Cortex of kidney (tissue), 1 donor: ENCODE measurements around the gene ALG2.

Experiments used
- DNase-seq: peaks from one replicate; lab custom pipeline; 2025; lab: John Stamatoyannopoulos, UW

Gene ALG2

DNA sequence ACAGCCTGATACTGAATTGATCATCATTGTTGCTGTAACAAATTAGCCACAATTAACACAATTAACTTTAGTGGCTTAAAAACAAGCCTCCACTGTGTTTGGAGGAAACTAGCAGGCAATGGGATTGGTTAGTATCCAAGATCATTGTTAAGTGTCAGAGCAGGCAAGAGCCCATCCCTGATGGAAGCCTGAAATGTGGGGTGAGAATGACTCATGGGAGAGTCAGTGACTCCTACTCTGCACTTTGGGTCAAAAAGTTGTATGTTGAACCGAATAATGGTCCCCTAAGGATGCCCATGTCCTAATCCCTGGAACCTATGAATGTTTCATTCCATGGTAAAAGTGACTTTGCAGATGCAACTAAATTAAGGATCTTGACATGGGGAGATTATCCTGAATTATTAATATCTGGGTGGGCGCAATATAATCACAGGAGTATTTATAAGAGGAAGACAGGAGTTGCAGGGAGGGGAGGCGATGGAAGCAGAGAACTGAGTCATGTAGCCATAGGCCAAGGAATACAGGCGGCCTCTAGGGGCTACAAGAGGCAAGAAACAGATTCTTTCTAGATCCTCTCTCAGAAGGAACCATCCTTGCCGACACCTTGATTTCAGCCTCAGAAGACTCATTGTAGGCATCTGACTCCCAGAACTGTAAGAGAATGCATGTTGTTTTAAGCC, 28.8 kb downstream of the ALG2 start:
- no peak for DNase-seq

DNA sequence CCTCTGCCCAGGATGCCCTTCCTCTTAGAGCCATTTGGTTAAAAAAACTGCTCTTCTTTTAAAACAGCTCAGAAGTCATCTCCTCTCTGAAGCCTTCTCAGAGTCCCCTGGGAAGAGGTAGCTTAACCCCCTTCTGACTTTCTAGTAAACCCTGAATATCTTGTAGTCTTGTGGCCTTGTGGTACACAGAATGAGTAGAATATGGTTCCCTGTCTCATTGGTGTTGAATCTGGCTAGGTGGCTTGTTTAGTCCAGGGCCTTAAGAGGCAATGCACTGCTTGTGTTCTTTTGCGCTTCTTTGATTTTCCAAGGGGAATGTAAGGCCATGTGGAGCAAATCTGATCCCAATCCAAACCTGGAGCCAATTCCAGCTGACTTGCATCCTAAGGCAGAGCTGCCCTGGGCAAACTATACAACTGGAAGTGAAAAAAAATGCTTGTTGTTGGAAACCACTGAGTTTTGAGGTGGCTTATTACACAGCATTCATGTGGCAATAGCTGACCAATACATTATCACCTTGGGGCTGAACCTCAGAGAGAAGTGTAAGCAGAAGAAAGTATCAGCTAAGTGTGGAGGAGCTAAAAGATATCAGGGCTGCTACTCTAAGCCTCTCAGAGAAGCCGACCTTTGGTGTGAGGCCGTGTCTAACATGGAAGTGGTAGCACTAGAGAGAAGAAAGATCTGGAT, 31.0 kb downstream of the ALG2 start:
- DNase-seq: no peak

DNA sequence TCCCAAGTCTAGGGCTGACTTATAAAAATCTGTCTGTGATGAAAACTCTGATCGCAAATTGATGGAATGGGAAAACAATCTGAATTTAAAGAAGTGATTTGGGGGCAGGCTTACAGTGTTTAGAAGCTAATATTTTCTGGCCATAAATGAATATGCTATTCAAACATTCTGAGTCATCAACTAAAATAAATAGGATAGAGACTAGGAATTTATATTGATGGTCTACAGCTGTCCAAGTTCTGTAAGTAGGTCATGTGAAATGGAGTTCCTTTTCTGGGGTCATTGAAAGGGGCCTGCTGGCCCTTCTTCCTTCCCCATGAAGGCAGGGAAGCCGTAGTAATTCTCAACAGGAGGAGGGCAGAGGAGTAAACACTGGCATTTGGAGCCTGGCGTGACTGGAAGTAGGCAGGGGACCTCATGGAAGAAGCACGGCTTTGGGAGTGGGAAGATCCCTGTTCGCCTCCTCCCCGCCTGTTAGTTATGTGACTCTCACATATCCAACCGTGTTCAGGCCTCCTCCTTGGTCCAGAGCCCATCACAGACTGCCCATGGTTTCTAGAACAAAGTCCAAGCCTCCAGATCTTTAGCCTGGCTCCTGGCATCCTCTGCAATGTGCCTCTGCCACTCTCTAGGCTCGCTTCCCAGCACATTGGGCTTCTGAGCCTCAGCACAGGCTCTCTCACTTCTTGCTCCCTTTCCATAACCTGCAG, 31.7 kb downstream of the ALG2 start:
- no peak for DNase-seq

DNA sequence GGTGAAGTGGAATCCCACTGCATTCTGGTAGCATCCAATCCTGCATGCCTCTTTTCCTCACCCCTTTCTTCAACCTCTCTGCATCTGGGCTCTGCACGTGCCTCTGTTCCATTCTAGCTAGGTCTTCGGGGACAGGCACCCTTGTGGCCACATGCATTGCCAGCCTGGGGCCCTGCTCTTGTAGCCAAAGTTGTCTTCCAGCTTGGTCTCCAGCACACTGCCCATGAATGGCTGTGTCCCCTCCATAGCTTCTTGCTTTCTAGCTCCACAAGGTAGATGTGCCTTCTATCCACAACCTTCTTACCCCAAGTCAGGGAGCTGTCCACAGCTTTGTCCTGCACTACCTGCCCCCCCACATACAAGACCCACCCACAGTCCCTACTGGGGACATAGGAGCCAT, 32.6 kb downstream of the ALG2 start:
- no peak for DNase-seq

DNA sequence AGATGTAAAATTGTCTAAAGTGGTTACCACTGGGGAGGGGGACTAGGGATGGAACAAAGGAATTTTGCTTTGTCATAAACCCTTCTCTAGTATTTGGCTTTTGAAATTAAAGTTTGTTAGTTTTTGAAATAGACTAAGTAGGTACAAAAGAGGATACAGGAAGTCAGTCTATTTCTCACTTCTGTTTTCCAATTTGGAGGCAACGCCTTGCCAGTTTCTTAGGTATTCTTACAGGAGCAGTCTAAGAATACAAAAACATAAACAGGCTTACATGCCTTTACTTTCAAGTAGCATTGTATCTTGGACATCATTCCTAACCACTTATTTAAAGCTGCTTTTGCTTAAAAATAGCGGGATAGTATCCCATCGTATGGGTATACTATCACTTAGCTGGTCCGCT, 34.4 kb downstream of the ALG2 start:
- no peak for DNase-seq

DNA sequence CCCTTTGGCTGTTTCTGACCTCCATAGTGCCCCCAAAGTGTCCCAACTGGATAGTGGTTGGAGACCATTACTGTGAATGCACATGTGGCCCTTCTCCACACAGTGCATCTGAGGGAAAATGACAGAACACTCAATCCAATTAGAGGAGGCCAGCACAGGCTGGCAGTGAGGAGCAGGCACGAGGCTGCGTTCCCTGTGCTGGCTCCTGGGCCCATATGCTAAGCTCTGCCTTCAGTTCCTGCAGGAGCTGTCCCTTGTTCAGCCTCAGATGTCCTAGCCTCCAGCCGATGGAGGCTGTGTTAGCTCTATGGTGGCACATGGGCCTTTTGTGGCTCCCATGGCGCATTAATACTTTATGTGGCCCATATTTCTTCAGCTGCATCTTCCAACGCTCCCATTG, 35.8 kb downstream of the ALG2 start:
- no peak for DNase-seq

DNA sequence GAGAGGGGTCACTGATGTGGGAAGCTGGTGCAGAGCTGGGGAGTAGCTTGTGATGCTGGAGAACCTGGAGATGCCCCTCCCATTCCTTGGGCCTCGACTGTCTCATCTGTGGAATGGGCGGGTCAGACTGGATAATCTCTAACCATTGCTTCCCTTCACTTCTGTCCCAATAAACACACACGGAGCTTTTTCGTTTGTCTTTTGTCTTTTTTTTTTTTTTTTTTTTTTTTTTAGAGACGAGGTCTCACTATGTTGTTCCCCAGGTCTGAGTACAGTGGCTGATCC, 36.5 kb downstream of the ALG2 start:
- no peak for DNase-seq

DNA sequence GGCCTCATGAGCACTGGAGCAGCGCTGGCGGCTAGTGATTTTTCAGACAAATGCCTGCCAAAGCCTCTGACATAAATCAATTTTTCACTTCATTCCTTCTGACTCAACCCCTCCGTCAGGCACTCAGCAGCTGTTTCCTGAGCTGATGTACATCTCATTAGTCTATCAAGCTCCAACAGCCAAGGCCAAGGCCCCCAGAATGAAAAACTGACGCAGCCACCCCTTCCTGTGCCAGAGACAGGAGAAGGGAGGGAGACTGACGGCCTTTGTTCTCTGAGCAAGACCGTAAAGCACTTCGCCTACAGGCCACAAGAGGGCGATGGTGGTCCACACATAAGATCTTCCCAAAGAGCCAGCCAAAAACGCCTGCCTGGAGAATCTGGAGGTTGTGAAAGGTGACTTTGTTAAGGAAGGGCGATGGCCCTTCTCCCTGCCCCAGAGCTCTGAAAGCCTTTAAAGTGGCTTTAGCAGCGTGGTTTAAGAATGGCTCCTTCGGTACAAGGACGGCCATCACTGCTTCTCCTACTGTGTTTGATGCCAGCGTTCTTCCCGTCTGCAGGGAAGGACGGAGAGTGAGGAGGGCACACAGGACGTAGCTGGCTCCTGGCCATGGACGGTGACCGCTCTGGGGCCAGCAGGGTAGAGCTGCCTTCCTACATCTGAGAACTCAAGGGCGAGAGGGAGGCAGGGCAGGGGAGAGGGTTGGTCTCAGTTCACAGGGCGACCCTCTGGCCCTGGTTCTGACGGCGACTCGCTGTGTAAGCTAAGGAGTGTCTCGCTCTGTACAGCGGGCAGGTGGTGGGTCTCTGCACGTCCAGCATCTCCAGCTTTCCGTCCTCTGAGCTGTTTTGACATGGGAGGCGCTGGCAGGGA, 37.0 kb downstream of the ALG2 start:
- DNase-seq: no peak

DNA sequence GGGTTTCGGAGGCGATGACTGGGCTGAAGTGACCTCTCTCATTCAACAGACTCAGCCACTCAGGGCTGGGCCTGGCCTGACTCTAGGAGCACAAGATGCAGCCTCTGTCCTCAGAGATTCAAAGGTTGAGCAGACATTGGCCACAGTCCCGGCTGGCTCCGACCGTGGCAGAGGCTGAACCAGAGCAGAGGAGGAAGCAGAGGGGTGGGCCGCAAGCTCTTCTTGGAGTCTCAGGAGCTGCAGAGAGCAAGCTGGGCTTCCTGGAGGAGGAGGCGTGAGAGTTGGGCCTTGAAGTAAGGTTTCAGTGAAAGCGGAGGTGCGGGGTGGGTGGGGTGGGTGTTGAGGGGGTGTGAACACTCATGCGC, 37.6 kb downstream of the ALG2 start:
- DNase-seq: no peak

DNA sequence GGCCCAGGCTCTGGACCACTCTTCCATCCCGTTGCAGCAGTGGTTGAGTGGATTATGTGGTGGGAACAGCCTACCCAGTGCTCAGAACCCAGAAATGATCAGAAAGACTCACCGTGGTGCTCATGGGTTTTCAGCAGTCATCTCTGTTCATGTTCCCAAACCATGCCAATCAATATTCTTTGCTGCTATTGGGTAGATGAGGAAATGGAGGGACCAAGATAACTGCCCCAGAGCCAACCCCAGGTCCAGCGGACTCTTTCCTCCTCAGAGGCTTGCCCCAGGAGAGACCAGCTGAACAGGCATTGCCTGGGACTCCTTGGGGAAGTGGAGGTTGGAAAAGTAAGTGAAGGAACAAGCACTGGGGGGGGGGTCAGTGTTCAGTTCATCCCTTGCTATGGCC, 38.1 kb downstream of the ALG2 start:
- no peak for DNase-seq

DNA sequence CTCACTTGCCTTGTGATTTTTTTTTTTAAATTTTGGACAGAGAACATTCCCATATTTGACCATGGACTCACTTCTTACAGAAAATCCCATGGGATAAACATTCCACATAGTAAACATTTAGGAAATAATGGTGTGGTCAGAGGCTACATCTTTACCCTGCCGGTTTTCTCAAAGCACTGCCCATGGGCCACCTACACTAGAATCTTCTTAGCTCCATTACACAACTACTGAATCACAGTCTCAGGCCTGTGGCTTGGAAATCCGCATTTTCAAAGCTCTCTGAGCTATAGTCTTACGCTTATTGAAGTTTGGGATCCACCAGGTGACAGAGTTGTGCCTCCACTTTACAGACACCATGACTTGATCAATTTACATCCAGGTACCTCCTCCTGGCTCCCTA, 39.4 kb downstream of the ALG2 start:
- no peak for DNase-seq

DNA sequence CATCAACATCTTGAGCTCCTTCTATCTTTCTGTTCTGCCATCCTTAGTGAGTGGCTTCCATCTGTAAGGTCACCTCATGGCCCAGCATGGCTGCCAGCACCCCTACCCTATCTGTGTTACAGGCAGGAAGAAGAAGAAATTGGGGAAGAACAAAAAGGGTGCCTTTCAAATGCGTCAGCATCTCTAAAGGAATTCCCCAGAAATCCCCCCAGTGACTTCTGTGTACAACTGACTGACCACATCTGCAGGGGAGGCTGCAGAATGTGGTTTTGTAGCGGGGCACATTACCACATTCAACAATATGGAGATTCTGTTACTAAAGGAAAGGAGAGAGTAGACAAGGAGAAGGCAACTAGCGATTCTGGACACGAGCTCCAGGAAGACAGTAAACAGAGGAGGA, 40.1 kb downstream of the ALG2 start:
- no peak for DNase-seq

DNA sequence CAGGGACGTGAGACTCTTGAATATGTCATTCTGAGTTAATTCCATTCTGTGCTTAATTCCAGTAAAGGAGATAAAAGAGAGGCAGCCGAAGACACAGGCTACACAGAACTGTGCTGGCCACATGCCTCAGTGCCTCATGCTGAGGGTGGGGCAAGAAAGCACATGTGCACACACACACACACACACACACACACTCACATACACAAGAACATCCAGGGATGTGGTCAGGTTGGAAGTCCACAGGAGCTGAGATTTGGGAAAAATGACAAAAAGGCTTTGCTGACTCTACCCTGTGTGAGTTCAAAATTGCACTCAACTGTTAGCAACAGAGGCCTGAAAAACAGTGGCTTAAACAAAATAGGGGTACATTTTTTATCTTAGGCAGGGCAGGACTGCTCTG, 40.5 kb downstream of the ALG2 start:
- no peak for DNase-seq

DNA sequence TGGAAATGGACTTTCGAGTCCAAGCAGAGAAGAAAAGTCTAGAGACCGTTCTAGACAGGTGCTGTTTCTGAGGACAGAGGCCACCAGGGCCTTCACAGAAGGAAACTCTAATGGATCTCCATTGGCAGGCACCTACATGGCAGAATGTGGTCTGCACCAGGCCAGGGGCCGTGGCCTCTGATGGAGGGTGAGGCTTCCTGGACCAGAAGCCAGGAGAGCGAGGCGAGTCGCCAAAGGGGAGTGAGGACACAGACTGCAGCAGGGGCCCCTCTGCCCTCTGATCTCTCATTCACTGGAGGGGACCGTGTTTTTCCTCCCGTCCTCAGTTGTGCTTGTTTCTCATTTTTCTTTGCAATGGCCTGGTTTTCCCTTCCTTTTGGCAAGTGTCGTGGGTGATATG, 41.1 kb downstream of the ALG2 start:
- no peak for DNase-seq

DNA sequence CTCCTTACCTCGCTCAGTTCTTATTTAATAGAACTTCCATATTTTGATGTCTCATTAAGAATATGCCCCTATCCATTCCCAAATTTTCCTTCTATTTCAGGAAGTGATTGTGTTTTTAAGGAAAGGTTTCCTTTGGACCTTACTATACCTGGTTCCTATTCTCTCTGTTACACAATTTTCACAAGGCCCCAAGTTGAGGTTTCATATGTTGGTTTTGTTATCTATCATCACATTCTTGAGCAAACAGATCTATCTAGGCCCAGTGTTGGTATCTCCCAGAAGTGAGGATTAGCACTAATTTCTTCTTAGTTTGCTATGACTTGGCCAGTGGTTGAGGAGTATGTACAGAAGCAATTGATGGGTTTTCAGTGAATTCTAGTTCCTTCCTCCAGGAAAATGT, 41.5 kb downstream of the ALG2 start:
- no peak for DNase-seq

DNA sequence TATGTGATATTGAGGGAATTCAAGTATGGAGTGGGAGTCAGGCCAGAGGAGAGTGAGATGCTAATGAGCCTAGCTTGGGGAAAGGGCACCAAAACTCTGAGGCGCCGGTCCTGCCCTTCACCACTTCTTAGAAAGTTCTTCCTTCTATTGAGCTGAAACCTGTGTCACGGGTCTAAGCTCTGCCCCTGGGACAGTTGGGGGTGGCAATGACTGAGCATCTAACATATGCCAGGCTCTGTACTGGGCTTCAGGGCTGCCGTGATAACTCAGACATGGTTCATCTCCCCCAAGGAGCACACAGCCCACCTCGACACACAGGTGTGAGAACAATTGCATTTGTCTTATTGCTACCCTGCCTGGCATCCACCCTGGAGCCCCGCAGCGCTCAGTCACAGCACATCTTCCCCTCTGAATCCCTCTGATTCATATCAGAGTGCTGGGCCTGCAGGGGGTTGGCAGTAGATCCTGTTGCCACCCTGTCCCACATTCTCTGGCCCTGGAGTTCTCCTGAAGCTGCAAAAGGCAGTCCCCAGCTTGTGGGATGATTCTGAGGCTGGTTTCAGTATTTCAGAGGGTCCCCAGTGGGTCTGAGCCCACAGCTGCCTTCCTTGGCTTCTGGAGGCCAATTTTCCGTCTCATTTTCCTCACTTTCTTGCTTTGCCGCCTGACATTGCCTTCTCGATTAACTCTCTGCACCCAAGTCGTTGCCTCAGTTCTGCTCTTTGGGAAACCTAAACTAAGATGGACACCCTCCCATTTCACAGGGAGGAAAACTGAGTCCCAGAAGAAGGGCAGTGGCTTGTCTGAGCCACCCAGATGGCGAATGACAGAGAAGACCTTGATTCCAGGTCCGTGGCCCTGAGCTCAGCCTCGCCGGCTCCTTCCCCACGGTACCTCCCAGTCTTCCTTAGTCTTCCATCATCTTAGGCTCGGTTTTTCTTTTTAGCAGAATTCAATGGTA, 42.5 kb downstream of the ALG2 start:
- DNase-seq: no peak

DNA sequence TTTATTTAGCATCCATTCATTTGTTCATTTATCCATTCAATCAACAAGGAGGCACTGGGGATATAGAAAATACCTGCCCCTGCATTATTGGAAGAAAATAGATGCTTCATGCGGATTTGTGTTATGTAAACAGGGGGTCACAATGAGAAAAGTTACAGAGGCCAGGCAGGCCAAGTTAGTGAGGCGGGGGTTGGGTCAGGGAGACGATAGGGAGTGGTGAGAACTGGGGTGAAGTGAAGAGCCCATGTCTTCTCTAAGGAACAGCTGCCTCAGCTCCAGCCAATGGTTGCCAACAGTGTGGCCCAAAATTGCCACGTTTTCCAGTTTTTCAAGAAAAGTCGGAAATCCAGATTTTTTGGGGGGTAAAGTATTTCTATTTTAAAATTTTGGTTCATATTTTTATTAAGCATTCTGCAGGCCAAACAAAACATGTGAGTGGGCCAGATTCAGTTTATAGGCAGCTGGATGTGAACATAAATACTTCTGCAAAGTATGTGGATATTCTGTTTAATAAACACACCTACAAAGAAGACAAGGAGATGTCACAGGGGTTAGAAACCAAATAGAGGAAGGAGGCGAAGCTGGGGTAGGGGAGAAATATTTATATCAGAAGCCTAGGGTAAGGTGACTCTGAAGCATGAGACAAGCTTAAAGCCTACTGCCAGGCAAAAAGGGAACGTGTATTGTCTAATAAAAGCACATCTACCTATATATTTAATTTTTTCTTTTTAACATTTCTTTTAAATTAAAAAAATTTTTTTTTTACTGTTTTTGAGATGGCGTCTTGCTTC, 44.0 kb downstream of the ALG2 start:
- no peak for DNase-seq

DNA sequence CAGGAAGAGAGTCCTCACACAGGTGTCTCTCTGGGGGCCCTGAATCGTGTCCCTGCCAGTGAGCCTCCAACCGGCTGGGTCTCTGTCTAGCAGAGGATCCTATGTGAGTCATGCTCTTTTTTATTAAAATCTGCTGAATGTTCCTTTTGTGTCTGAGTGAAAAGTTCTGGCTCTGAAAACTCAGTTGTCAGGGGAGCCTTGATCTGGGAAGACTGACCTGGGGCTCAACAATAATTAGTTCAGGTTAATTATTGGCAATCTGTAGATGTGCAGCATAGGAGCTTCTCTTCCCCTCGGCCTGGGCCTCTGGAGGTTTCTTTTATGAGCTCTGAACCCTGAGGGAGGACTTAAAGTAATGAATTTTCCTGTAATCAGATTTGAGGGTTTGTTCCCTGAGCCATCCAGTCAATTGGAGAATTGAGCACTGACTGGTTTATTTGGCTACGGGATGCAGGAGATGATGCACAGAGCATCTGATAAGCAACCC, 45.2 kb downstream of the ALG2 start:
- DNase-seq: no peak

DNA sequence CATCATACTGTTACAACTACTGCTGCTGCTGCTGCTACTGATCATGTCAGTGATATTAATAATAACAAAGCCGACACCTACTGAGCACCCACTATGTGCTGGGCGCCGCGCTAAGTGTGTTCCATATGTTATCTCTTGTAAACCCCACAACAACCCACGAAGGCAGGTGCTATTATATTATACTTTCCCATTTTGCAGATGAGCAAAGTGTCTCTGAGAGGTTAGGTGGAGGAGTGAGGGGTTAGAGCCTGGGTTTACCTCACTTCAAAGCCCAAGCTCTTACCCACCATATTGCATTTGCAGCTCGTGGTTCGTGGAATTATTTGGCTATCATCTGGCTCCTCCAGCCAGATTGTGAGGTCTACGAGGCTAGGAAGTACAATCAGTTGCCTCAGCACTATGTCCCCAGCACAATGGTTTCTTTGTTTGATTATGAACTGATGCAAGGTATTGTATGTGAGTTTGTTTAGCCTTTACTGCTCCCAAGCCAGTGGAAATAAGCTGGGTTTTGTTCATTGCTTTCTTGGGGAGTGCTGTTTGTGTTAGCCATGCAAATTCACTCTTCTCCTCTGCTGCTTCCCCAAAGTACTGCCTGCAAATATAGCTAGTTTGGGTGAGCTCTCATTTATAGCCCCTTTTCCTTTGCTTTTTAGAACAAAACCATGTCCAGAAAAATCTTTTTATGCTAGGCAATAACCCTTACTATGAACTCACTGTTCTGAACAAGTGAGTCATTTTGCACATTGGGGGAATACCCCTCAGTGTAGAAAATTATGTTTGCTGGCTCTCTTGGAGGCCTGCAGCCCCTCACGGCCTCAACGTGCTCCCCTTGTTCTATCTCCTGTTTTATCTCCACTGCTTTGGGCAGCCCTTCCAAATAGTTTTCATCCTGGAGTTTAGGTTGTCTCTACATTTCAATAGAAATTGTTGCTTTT, 47.9 kb downstream of the ALG2 start:
- DNase-seq: no peak
